ENCODE measurements around the gene ATRIP.

ATRIP gene

DNA sequence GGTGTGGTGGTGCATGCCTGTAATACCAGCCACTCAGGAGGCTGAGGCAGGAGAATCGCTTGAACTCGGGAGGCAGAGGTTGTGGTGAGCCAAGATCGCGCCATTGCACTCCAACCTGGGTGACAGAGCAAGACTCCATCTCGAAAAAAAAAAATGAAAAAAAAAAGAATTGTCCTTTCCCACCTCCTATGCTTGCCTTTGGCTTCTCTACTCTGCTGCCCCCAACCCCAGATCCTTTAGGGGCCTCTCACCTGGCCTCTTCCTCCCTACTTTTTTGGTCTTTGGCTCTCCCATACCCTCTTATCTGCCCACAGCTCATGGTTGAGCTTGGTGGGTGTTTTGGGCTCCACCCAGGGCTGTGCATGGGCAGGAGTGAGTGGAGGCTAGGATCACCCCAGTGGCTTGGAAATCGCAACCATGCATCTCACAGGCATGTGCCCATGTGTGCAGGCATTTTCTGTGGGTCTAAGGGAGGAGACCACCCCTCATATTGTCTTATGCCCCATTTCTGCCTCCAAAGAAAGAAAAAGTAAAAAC is 59.5 kb downstream of the ATRIP start:
- DNase-seq = no peak

DNA sequence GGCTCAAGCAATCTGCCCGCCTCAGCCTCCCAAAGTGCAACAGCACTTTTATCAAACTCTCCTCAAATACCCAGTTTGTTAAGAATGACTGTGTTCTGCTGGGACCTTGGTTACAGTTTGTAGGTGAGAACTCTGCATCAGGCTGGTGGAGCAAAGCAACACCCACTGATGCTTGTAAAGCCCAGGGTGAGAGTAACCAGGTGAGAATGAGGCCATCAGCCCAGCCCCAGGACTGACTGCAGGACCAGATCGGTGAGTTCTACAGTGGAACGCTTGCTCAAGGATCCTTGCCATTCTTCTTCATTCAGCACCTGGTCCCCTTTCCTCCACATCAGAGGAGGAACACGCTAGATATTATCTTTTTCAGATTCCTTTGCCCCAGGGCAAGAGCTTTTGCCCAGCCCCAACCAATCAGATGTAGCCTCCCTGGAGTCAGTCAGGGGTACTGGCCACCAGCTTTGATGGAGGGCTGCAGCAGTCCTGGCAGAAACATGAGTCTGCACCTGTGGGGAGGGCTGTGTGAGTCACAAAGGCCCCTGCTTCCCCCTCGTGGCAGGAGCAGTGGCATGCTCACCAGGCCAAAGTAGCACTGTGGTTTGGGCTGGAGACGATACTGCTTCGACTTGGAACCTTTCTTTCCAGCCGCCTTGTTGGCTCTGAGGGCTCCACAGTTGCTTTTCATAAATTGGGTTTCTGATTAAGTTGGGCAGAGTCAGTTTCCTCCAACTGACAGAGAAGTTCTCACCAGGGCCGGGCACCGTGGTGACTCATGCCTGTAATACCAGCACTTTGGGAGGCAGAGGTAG is 60.9 kb downstream of the ATRIP start:
- peak; percentile 20 to 41 (median 35) for DNase-seq

- no peak for DNase-seq
These were observed 65.0 kb downstream of the ATRIP start for GRCh38 chr3:48511551-48511950.

- no peak for DNase-seq
These were observed 68.1 kb downstream of the ATRIP start for GRCh38 chr3:48514431-48515227.
